Measurements from ENCODE around the gene BCL11A. TPM values are rescaled to one million over a fixed set of nuclear protein-coding genes. Genes with fewer than 3 reads are reported as not detected.

The BCL11A gene
- total RNA-seq, 3 donors from 2014 or later, result 0.64 to 13.5 (median 6.2) TPM

- Histone ChIP-seq H3K4me3 (no peak overlapping the region), H3K36me3 (no peaks in the 10 kb centered on the region), H3K27ac (no peak overlapping the region), H3K27me3 (no peaks in the 10 kb centered on the region), H3K9me3 (no peaks in the 10 kb centered on the region), H3K4me1 (no peaks in the 10 kb centered on the region)
- DNase-seq (ENCODE audit: low spot score in 2 of 2), result no peak
- TF ChIP-seq POLR2AphosphoS5 (IDR thresholded peaks at IDR 0.05), result no peak
- TF ChIP-seq POLR2A (IDR thresholded peaks at IDR 0.05), result no peak
- TF ChIP-seq CTCF (IDR thresholded peaks at IDR 0.05), result no peak
- intact Hi-C loops (cut with DNase I; ENCODE audit: low total_unique reads), result no loop called here
Observed at GRCh38 chr2:60415814-60416213, 137.6 kb downstream of the BCL11A start.

- H3K9me3 ChIP-seq, result no peaks in the 10 kb centered on the region
- H3K36me3 ChIP-seq, result no peaks in the 10 kb centered on the region
- TF ChIP-seq CTCF (IDR thresholded peaks at IDR 0.05), result no peak
- no peak for TF ChIP-seq POLR2A (IDR thresholded peaks at IDR 0.05)
- TF ChIP-seq POLR2AphosphoS5 (IDR thresholded peaks at IDR 0.05), result no peak
- H3K27ac ChIP-seq, result no peak overlapping the region
- H3K4me3 ChIP-seq, result no peak overlapping the region
- intact Hi-C loops (cut with DNase I; ENCODE audit: low total_unique reads), result no loop called here
- no peaks in the 10 kb centered on the region for H3K27me3 ChIP-seq
- no peaks in the 10 kb centered on the region for H3K4me1 ChIP-seq
- no peak for DNase-seq (ENCODE audit: low spot score in 2 of 2)
Observed at GRCh38 chr2:60414495-60415138, 138.8 kb downstream of the BCL11A start.

GRCh38 chr2:60413814-60414168 lies 139.7 kb downstream of the BCL11A start:
- Histone ChIP-seq H3K4me3 (no peak overlapping the region), H3K9me3 (no peaks in the 10 kb centered on the region), H3K27me3 (no peaks in the 10 kb centered on the region), H3K36me3 (no peaks in the 10 kb centered on the region), H3K27ac (no peak overlapping the region), H3K4me1 (no peaks in the 10 kb centered on the region)
- intact Hi-C loops (cut with DNase I; ENCODE audit: low total_unique reads), result no loop called here
- TF ChIP-seq POLR2AphosphoS5 (IDR thresholded peaks at IDR 0.05) (no peak), POLR2A (IDR thresholded peaks at IDR 0.05) (no peak), CTCF (IDR thresholded peaks at IDR 0.05) (no peak)
- no peak for DNase-seq (ENCODE audit: low spot score in 2 of 2)

GRCh38 chr2:60413069-60413813 lies 140.2 kb downstream of the BCL11A start:
- Histone ChIP-seq H3K4me1 (no peaks in the 10 kb centered on the region), H3K27me3 (no peaks in the 10 kb centered on the region), H3K4me3 (no peak overlapping the region), H3K36me3 (no peaks in the 10 kb centered on the region), H3K9me3 (no peaks in the 10 kb centered on the region), H3K27ac (no peak overlapping the region)
- TF ChIP-seq POLR2A (IDR thresholded peaks at IDR 0.05) (no peak), CTCF (IDR thresholded peaks at IDR 0.05) (no peak), POLR2AphosphoS5 (IDR thresholded peaks at IDR 0.05) (no peak)
- no peak for DNase-seq (ENCODE audit: low spot score in 2 of 2)
- intact Hi-C loops (cut with DNase I; ENCODE audit: low total_unique reads), result no loop called here

GRCh38 chr2:60412620-60413019 lies 140.8 kb downstream of the BCL11A start:
- TF ChIP-seq POLR2A (IDR thresholded peaks at IDR 0.05), result no peak
- TF ChIP-seq CTCF (IDR thresholded peaks at IDR 0.05), result no peak
- TF ChIP-seq POLR2AphosphoS5 (IDR thresholded peaks at IDR 0.05), result no peak
- intact Hi-C loops (cut with DNase I; ENCODE audit: low total_unique reads), result no loop called here
- H3K9me3 ChIP-seq, result no peaks in the 10 kb centered on the region
- H3K4me1 ChIP-seq, result no peaks in the 10 kb centered on the region
- no peak overlapping the region for H3K27ac ChIP-seq
- no peak overlapping the region for H3K4me3 ChIP-seq
- no peaks in the 10 kb centered on the region for H3K36me3 ChIP-seq
- H3K27me3 ChIP-seq, result no peaks in the 10 kb centered on the region
- DNase-seq (ENCODE audit: low spot score in 2 of 2), result no peak
